LNCaP clone FGC (cell line): Measurements from ENCODE around the gene UGT1A10.

Experiments used
- DNase-seq: peaks from one replicate; pipeline ENCODE4 v3.0.0-alpha.2; 2011; ENCODE audit warnings: low read depth
- H3K4me3 ChIP-seq: 2 replicates; pipeline ENCODE4 v1.5.1; 2011; ENCODE audit warnings: mild to moderate bottlenecking, low read depth, low read length, control low read depth
- TF ChIP-seq, protein P1 (sequence below): IDR thresholded peaks from 2 replicates; pipeline ENCODE4 v1.5.1; 2012; ENCODE audit warnings: mild to moderate bottlenecking; ENCODE audit not compliant: control insufficient read depth, insufficient read depth; ENCODE audit errors: extremely low read depth

The UGT1A10 gene

DNA sequence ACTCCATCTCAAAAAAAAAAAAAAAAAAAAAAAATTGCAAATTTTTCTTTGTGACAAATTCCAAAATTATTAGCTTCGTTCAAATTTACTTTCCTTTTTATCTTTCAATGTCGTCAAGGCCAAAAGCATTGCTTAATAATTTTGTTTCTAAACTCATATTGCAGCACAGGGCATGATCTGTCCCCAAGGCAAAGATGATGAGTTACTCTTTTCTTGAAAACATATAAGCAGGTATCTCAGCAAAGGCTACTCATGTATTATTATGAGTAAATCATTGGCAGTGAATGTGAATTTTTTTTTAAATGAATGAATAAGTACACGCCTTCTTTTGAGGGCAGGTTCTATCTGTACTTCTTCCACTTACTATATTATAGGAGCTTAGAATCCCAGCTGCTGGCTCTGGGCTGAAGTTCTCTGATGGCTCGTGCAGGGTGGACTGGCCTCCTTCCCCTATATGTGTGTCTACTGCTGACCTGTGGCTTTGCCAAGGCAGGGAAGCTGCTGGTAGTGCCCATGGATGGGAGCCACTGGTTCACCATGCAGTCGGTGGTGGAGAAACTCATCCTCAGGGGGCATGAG is 45.4 kb downstream of the UGT1A10 start, which contains the start of gene UGT1A7:
UGT1A7 (plus strand) TSS at position 381 of the 579 bp plus-strand sequence; CDS start at position 418, 37 bp downstream.
- TF ChIP-seq, protein P1, sequence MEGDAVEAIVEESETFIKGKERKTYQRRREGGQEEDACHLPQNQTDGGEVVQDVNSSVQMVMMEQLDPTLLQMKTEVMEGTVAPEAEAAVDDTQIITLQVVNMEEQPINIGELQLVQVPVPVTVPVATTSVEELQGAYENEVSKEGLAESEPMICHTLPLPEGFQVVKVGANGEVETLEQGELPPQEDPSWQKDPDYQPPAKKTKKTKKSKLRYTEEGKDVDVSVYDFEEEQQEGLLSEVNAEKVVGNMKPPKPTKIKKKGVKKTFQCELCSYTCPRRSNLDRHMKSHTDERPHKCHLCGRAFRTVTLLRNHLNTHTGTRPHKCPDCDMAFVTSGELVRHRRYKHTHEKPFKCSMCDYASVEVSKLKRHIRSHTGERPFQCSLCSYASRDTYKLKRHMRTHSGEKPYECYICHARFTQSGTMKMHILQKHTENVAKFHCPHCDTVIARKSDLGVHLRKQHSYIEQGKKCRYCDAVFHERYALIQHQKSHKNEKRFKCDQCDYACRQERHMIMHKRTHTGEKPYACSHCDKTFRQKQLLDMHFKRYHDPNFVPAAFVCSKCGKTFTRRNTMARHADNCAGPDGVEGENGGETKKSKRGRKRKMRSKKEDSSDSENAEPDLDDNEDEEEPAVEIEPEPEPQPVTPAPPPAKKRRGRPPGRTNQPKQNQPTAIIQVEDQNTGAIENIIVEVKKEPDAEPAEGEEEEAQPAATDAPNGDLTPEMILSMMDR = no peak
- H3K4me3 ChIP-seq = no peak within 1 kb of the TSS
- DNase-seq = no peak

DNA sequence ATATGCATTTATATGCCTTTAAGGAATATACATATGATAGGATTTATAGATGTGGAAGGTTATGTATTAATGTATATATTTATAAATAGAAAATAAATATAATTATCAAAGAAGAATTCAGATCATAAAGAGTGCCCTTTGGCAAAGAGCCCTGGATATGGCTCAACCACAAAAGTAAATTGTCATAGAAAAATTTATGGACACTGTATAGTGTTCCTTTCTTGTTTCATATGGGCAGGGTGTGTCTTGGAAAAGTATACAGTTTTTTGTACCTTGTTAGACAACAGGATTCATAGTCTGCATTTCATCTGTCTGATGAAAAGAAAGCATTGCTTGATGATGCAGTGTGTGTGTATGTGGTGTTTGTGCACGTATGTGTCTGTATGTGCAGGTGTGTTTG is 48.4 kb downstream of the UGT1A10 start:
- no peak overlapping the region for H3K4me3 ChIP-seq
- TF ChIP-seq, protein P1 = no peak
- DNase-seq = no peak

DNA sequence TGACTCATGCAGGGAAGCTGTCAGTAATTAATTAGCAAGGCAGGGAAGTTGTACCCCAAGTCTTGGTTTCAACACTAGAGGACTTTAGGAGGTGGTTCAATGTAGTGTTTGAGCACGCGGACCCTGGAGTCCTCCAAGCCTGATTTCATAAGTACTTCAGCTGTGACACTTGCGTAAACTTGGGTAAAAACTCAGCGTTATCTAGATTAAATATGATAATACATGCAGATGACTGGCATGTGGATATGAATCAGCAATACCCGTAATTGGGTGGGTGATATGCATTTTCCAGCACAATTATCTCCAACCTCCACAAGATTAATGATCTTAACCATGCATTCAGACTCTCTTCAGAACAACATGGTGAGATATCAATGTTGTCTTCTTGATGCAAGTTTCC is 50.7 kb downstream of the UGT1A10 start:
- TF ChIP-seq, protein P1 = no peak
- DNase-seq = no peak

DNA sequence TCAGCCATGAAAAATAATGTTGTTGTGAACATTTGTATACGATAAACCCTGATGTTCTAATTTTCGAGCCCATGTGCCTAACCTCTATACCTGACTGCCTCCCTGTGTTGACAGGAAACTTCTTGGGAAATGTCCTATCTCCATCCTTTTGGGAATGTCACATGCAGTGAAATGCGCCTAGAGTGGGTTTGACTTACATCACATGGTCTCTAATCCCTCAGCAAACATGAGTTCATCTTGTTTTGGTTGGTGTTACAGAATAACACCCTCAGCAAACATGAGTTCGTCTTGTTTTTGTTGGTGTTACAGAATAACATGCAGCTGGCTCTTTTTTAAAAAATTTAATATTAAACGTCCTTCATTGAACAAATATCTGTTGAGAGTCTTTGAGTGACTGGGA is 52.1 kb downstream of the UGT1A10 start:
- DNase-seq = no peak
- no peak overlapping the region for H3K4me3 ChIP-seq
- TF ChIP-seq, protein P1 = no peak

More for the DNA sequence above, 50.7 kb downstream of the UGT1A10 start:
- H3K4me3 ChIP-seq = no peak overlapping the region

DNA sequence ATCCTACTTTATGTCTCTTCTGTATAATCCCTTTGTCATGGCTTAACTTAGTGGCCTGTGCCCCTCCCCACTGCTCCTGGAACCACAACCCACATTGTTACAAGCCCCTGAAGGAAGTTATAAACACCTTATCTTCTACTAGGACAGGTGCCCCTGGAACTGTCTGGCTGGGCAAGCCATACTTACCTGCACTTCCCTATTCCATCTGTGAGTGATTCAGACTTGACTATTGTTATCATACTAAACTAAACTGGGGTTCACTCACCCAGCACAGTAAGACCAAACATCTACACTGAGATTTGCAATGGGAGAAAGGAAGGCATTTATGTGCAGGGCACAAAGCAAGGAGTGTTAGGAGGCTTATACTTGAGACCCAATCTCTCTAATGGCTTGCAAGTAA is 52.8 kb downstream of the UGT1A10 start:
- TF ChIP-seq, protein P1 = no peak
- no peak overlapping the region for H3K4me3 ChIP-seq
- DNase-seq = no peak

DNA sequence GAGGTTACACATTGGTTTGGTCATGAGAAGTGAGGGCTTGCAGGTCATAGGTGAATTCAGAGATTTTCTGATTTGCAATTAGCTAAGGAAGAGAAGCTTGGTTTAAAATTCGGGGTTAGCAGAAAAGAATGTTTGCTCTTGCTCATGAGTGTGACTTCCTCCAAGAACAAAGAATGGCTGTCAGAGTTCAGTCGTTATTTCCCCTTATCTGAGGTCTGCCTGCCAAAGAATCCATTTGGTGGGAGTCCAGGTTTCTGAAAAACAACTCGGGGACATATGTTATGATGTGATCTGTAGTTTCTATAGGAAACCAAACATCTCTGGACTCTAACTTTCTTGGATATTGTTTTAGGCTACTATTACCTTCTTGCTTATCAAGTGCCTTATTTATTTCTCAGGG is 53.3 kb downstream of the UGT1A10 start:
- no peak overlapping the region for H3K4me3 ChIP-seq
- DNase-seq = no peak
- TF ChIP-seq, protein P1 = no peak

DNA sequence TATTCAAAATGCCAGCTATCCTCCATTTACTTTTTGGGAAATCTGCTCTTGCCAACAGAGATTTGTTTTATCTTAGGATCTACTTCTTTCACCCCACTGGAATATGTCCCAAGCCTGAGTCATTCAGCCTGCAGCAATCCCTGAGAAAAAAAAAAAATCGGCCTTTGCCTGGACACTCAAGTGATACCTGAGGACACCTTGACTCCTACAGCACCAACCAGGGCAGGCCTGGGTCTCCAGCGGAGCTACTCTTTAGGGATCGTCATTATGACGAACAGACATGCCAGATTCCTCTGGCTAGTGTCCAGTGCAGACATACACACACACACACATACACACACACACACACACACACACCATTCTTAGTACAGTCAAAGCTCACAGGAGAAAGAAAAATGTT is 54.2 kb downstream of the UGT1A10 start:
- H3K4me3 ChIP-seq = no peak overlapping the region
- TF ChIP-seq, protein P1 = no peak
- no peak for DNase-seq
